Nephron progenitor cell (in vitro differentiated cells): ENCODE measurements around the gene XYLT2.

ENCODE experiments used
- DNase-seq: peaks from one replicate; pipeline ENCODE4 v3.0.0; 2021
- H3K27ac Mint-ChIP-seq: 2 replicates; pipeline ENCODE4 v1.8.0; 2021; ENCODE audit warnings: mild to moderate bottlenecking, moderate library complexity, mixed read lengths
- H3K27me3 Mint-ChIP-seq: 2 replicates; pipeline ENCODE4 v1.8.0; 2021; ENCODE audit warnings: mild to moderate bottlenecking, low read depth, mixed read lengths; ENCODE audit not compliant: poor library complexity
- H3K36me3 Mint-ChIP-seq: 2 replicates; pipeline ENCODE4 v1.8.0; 2021; ENCODE audit warnings: low read depth, mixed read lengths
- H3K4me1 Mint-ChIP-seq: 2 replicates; pipeline ENCODE4 v1.8.0; 2021; ENCODE audit warnings: mixed read lengths
- H3K4me3 Mint-ChIP-seq: 2 replicates; pipeline ENCODE4 v1.8.0; 2021; ENCODE audit warnings: mild to moderate bottlenecking, moderate library complexity, mixed read lengths
- H3K9me3 Mint-ChIP-seq: 2 replicates; pipeline ENCODE4 v1.8.0; 2021; ENCODE audit warnings: mild to moderate bottlenecking, moderate library complexity, mixed read lengths
- CTCF ChIP-seq: fragments of 200-600 bp; sonication (generic); IDR thresholded peaks from 2 replicates; pipeline ENCODE4 v1.5.0; 2021; ENCODE audit warnings: antibody characterized with exemption

XYLT2 gene

DNA sequence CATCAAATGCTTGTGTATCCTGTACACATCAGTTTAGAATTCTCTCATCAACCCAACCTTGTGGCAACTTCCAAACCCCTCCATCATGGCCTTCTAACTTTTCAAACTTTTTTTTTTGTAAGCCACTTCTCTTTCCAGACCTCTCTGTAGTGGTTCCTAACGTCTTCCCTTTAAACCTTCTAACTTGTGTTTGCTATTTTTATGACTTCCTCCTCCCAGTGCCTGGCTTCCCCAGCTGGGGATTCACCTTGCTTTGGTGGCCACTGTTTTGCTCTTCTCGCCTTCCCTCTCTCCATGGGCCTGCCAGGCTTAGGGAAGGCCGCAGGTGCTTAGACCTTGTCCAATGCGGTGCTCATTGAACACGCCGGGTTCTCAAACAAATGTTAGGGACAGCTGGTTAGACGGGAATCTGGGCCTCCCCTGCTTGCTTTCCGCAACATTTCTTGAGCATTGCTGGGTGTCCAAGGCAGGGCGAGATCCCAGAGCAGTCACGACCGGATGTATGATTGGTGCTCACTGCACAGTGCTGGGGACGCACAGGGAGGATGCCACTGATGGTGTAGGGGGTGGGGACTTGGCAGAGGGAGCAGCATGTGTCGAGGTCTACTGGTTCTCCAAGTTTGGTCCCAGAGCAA, 1.1 kb upstream of the XYLT2 start:
- no peak for TF ChIP-seq CTCF
- no peak for DNase-seq
- H3K9me3 Mint-ChIP-seq, result peaks cover 14% of the 10 kb centered on the region
- peaks cover 41% of the 10 kb centered on the region for H3K4me1 Mint-ChIP-seq
- no peak overlapping the region for H3K27ac Mint-ChIP-seq
- H3K27me3 Mint-ChIP-seq, result peaks cover 3% of the 10 kb centered on the region
- peak overlapping the region; percentile 80 for H3K4me3 Mint-ChIP-seq
- no peaks in the 10 kb centered on the region for H3K36me3 Mint-ChIP-seq

DNA sequence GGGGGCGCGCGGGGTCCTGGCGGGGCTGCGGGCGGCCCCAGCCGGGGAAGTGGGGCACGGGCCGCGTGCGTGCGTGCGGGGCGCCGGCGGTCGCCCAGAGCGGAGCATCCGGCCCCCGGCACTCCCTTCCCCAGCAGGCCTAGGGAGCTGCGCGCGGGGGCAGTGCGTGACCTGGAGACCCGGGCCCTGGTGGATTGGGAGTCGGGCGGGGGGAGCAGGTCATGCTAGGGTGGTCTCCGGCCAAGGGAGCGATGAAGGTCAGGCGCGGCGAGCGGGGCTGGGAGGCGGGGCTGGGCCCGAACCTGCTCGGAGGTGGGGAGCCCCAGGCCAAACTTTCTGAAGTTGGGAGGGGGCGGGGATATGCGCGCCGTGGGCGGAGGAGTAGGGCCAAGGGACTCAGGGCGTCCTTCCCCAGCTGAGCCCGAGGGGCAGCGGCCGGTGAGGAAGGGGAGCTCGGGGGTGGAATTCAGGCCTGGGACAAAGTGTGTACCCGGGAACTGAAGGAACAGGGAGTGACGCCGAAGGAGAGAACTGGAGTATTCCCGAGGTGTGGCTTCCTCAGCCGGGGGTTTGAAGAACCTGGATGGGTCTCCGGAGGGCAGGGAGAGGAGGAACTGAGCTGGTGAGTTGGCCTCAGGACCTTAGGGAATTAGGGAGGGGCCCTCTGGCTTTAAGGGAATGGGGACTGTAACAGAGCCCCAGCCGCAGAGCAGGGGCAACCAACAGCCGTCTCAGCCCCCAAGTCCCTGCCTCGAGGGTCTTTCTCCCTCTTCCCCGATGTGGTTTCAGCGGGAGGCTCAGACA, 589 bp downstream of the XYLT2 start:
- peak overlapping the region; percentile 95 for H3K4me3 Mint-ChIP-seq
- H3K27me3 Mint-ChIP-seq, result peaks cover 6% of the 10 kb centered on the region
- no peak overlapping the region for H3K27ac Mint-ChIP-seq
- no peak for TF ChIP-seq CTCF
- peaks cover 51% of the 10 kb centered on the region for H3K4me1 Mint-ChIP-seq
- peak; percentile 81 for DNase-seq
- H3K36me3 Mint-ChIP-seq, result peaks cover 10% of the 10 kb centered on the region
- H3K9me3 Mint-ChIP-seq, result peaks cover 4% of the 10 kb centered on the region

- peak; percentile 36 for DNase-seq
- H3K27me3 Mint-ChIP-seq, result peaks cover 6% of the 10 kb centered on the region
- no peaks in the 10 kb centered on the region for H3K9me3 Mint-ChIP-seq
- peaks cover 51% of the 10 kb centered on the region for H3K4me1 Mint-ChIP-seq
- H3K4me3 Mint-ChIP-seq, result peak overlapping the region; percentile 95
- TF ChIP-seq CTCF, result no peak
- no peak overlapping the region for H3K27ac Mint-ChIP-seq
- H3K36me3 Mint-ChIP-seq, result peaks cover 17% of the 10 kb centered on the region
Measured at GRCh38 chr17:50347117-50347893, 1.4 kb downstream of the XYLT2 start.

DNA sequence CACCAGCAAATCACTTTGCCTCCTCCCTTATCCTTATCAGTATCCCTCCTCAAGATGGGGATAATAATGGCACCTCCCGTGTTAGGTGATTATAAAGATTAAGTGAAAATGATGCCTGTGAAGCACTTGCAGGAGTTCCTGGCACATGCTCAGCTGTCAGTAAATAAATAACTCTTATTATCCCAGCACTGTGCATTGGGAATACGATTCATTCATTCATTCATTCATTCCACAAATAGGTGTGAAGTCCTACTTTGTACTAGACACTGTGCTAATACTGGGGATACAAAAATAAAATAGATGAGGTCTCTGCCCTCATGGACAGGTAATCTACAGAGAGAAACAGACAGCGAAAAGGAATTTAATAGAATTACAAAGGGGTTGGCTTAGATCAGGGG, 2.0 kb downstream of the XYLT2 start:
- DNase-seq, result no peak

More for the DNA sequence above, 2.0 kb downstream of the XYLT2 start:
- no peaks in the 10 kb centered on the region for H3K9me3 Mint-ChIP-seq
- H3K27me3 Mint-ChIP-seq, result peaks cover 6% of the 10 kb centered on the region
- H3K27ac Mint-ChIP-seq, result no peak overlapping the region
- peaks cover 52% of the 10 kb centered on the region for H3K4me1 Mint-ChIP-seq
- H3K4me3 Mint-ChIP-seq, result peak overlapping the region; percentile 95
- no peak for TF ChIP-seq CTCF
- peaks cover 21% of the 10 kb centered on the region for H3K36me3 Mint-ChIP-seq
